OCI-LY3 (cell line): ENCODE measurements around the gene SLC50A1.

Source experiments
- EZH2phosphoT487 ChIP-seq: fragments of 200-600 bp; shearing (Covaris generic); IDR thresholded peaks from 2 replicates; pipeline ENCODE4 v1.6.1; 2018; ENCODE audit warnings: antibody characterized with exemption, mixed run types, low read depth
- TF ChIP-seq, protein P1 (sequence below): fragments of 200-600, 300-600 bp; sonication (generic); IDR thresholded peaks from 2 replicates; pipeline ENCODE4 v1.5.1; 2014; ENCODE audit warnings: antibody characterized with exemption, low read length, low read depth

DNA sequence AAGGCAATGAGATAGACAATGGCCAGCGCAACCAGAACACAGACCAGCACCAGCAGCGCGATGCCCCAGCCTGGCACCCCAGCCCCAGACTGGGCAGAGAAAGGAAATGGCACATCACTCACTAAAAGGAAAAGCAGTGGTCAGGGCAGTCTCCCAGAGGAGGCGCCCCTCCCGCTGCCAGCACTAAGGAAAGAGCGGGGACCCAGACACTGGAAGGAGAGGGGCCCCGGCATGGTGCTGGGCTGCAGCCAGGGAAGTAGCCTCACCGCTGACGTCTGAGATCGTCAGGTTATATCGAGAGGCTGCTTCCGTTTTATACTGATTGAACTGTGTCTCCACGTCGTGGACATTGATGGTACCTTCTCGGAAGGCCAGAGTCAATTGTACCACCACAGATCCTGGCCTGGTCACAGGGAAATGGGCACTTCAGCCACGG is 51.8 kb downstream of the SLC50A1 start:
- TF ChIP-seq, protein P1, sequence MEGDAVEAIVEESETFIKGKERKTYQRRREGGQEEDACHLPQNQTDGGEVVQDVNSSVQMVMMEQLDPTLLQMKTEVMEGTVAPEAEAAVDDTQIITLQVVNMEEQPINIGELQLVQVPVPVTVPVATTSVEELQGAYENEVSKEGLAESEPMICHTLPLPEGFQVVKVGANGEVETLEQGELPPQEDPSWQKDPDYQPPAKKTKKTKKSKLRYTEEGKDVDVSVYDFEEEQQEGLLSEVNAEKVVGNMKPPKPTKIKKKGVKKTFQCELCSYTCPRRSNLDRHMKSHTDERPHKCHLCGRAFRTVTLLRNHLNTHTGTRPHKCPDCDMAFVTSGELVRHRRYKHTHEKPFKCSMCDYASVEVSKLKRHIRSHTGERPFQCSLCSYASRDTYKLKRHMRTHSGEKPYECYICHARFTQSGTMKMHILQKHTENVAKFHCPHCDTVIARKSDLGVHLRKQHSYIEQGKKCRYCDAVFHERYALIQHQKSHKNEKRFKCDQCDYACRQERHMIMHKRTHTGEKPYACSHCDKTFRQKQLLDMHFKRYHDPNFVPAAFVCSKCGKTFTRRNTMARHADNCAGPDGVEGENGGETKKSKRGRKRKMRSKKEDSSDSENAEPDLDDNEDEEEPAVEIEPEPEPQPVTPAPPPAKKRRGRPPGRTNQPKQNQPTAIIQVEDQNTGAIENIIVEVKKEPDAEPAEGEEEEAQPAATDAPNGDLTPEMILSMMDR, result no peak
- no peak for TF ChIP-seq EZH2phosphoT487
